Activated gamma-delta T cell treated with anti-CD3 and anti-CD28 coated beads, Interleukin-2, amount 50 U/mL, for 16 hours (primary cell): Measurements from ENCODE around the gene GAA.
"Not testable (repeated sequence)": the region's sequence is repeated elsewhere in the genome, so short reads cannot be mapped to it uniquely, and the experiment has no call there.

Source experiments
- DNase-seq: peaks from one replicate; pipeline ENCODE4 v3.0.0-alpha.2; 2020; ENCODE audit warnings: low read depth

Gene GAA

DNA sequence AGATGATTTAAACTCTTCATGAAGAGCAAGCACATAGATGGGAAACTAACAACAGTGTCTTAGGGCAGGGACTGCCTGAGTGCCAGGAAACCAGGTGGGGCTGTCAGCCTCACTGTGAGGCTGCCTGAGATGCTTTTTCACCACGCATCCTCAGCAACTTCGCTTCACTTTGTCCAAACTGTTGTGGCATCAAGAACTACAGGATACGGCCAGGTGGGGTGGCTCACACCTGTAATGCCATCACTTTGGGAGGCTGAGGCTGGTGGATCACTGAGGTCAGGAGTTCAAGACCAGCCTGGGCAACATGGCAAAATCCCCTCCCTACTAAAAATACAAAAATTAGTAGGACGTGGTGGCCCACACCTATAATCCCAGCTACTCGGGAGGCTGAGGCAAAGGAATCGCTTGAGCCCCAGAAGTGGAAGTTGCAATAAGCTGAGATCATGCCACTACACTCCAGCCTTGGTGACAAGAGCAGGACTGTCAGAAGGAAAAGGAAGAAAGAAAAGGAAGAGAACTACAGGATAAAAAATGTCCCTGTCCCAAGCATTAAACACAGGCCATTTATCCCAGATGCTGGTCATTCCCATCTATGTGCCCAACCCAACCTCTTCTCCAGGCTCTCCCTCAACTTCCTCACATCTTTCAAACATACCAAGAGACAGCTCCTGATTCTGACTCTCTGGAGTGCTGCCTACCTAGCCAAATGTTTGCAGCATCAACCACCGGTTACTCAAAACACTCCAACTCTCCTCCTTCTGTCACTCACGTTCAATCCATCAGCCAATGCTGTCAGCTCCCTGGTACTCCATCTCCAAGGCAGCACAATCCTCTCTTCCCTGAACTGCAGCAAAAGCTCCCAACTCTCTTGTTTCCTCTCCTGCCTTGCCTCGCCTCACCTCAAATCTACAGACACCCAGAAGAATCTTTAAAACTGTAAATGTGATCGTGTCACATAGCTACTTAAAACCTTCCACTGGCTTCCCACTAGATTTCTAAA is 44.0 kb downstream of the GAA start:
- DNase-seq, result no peak

DNA sequence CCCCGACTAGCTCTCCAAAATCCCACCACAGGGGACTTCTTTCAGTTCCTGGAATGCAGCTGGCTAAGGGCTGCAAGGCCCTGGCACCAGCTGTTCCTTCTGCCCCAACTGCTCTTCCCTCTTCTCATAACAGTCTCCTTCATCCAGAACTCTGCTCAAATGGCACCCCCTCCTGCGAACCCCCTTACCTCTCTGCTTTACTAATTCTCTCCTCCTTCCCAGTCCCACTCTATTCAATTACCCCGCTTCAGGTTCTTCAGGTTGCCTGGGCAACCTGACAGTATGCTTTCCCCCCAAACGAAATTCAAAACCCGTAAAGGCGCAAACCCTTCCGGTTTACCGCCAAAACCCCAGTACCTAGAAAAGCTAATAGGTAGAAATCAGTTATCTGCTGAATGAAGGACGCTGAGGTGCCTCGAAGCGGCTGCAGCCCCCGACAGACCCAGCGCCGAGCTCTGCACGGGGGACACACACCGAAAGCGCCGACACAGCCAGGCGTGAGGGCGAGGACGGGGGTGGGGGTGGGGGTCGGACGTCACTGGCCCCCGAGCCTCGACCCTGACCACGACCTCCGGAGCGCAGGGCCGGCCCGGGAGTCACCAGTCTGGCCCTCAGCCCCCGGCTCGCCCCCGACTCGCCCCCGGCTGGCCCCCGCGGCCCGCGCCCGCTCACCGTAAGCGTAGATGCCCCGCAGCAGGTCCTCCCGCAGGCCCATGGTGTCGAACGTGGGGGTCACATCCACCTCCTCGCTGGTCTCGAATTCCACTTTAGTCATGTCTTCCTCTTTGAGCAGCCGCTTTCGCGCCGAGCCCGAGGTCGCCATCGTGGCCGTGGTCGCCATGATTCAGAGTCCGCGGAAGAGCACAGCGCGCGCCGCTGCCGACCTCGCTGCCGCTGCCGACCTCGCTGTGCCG is 45.0 kb downstream of the GAA start:
- no peak for DNase-seq

DNA sequence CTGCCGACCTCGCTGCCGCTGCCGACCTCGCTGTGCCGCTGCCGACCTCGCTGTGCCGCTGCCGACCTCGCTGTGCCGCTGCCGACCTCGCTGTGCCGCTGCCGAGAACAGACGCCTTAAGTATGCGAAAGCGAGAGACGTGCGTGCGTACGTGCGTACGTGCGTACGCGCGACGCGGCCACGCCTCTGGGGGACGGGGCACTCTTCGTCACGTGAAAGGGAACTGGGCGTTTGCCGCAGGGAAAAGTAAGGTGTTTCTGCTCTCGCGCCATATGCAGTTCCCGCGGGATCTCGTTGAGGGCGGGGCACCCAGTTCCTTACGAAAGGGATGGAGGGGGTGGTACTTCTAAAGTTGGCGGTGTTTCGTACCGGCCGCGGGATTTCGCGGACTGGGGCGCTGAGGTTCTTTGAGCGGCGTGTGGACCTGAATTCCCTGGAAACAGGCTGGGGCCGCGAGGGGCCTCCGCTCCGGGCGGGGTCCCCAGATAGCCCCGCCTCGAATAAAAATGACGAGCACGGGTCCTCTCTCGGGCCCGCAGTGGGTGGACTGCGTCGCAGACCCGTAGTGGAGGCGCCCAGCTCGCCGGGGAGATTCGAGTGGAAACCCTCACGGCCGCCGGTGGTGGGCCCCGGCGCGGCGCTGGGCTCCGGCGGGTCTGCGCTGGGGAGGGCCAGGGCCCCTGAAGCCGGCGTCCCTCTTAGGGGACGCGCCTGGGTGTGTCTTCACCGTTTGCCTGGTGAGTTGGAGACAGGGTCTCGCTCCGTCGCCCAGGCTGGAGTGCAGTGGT is 45.8 kb downstream of the GAA start, which contains the start of gene EIF4A3:
Gene EIF4A3, minus strand, starts transcription at position 94 of the 788 bp plus-strand sequence. CDS start 167 bp downstream, outside the sequence.
- peak; percentile 94 for DNase-seq

DNA sequence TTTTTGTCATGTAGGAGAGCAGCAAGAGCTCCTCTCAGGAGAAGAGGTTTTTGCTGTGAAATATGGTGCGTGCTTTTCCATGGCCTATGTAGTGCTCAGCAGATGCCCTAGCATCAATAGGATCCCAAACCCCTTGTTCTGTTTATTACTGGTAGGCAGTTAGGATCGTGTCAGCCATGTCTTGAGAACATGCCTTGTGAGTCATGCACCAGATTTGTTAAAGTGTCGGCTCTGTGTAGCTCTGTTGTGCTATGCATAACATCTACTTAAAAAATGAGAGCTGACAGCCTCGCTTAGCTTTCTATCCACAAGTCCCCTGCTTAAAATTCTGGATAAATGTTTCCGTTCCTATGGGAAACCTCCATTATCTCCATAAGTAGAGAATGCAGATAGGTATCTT is 50.0 kb downstream of the GAA start:
- no peak for DNase-seq

DNA sequence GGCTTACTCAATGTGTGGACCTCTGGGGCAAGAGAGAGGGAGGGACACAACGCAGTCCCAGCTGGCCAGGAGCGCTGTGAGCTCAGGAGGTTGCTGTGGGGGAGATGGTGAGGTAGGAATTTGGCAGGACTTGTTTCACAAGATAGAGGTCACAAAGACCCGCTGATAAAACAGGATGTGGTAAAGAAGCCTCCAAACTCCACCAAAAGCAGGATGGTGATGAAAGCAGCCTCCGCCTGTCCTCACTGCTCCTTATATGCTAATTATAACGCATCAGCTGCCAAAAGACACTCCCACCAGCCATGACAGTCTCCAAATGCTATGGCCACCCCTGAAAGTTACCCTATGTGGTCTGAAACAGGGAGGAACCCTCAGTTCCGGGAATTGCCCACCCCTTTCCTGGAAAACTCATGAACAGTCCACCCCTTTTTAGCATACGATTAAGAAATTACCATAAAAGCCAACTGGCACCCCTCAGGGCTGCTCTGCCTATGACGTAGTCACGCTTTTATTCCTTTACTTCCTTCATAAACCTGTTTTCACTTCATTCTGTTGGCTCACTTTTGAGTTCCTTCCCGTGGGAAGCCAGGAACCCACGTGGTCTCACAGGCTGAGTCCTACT is 50.8 kb downstream of the GAA start:
- DNase-seq, result no peak

DNA sequence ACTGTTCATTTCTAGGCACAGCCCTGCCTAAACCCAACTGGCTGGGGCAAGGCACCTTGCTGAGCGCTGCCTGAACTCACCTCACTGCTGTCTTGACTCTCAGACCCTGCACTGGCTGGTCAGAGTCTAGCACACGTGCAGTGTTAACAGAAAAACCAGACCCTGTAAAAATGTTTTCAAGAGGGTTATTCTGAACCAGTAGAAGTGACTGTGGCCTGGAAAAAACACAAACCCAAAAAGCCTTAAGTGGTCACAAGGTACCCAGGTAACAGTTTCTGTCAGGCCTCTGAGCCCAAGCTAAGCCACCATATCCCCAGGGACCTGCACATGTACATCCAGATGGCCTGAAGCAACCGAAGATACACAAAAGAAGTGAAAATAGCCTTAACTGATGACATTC is 51.6 kb downstream of the GAA start:
- DNase-seq, result no peak

DNA sequence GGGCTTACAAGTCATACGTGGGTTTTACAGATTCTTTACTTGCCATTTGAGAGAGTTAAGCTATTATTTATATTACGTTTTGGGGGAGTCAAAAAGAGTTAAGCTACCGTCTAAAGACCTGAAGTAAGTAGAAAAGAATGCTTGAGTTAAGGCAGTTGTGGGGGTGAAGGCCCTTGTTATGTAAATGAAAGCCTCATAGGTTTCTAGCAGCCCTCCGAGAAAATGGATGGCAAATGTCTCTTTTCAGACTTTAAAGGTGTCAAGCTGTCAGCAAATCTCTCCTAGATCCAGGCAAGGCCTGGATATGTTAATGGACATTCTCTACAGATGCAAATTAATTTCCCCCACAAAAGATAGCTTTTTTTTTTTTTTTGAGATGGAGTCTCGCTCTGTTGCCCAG is 52.8 kb downstream of the GAA start:
- no peak for DNase-seq

DNA sequence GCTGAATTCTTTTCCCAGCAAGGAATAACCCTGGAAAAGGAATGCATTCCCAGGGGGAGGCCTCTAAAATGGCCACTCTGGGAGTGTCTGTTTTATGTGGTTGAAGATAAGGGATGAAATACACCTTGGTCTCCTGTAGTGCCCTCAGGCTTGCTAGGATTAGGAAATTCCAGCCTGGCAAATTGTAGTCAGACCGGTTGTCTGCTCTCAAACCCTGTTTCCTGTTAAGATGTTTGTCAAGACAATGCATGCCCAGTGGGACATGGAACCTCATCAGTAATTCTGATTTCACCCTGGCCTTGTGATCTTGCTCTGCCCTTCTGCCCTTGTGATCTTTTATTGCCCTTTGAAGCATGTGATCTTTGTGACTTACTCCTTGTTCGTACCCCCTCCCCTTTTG is 54.2 kb downstream of the GAA start:
- not testable (repeated sequence) for DNase-seq

DNA sequence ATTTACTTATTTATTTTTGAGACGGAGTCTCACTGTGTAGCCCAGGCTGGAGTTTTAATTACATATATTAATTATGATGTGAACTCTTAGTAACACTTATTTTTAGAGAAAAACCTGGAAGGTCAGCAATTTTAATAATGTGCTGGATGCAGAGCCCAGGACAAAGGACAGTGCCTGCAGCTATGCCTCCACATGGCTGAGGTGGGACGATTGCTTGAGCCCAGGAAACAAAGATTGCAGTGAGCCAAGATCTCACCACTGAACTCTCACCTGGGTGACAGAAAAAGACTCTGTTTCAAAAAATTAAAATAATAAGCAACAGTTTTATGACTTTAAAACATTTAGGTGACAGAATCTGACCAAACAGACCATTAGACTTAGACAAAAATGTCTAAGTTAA is 57.5 kb downstream of the GAA start:
- DNase-seq, result no peak

DNA sequence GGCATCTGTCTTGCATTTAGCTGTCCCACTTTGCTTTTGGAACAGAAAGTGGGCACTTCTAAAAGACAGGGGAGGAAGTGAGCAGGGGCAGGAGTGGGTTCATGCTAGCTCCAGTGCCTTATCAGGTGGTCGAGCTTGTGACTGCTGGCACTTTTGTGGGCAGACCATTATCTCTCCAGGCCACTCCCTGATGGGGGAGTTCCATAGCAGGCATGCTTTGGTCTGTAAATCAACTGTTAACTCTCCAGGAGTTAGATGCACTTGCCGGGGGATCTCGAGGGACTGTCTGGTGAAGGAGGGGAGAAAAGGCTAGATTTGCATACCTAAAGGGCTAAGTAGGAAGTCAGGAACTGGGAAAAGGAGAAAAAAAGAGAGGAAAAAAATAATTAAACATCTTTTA is 59.2 kb downstream of the GAA start:
- no peak for DNase-seq

DNA sequence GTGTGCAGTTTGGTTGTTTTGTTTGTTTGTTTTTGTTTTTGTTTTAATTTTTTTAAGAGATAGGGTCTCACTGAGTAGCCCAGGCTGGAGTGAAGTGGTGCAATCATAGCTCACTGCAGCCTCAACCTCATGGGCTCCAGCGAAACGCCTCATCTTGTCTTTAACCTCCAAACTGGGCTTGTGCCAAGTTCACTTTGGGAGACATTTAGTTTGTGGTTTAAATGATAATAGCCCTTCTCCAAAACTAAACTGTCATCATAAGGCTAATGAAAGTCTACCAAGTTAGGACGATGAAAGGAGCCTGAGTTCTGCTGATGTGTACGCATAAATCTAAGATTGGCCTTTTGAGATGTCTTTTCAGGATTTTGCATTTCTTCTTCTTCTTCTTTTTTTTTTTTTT is 62.0 kb downstream of the GAA start:
- no peak for DNase-seq

DNA sequence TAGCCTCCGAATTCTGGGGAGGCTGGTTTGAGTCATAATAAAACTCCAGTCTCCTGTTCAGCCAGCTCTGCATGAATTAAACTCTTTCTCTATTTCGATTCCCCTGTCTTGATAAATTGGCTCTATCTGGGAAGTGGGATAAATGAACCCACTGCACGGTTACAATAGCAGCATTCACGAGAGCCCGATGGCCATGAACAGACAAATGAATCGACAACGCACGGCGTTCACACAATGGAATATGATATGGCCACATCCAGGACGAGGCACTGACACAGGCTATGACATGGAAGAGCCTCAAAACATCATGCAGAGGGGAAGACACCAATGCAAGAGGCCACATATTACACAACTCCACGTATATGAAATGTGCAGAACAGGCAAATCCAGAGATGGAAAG is 62.8 kb downstream of the GAA start:
- no peak for DNase-seq

DNA sequence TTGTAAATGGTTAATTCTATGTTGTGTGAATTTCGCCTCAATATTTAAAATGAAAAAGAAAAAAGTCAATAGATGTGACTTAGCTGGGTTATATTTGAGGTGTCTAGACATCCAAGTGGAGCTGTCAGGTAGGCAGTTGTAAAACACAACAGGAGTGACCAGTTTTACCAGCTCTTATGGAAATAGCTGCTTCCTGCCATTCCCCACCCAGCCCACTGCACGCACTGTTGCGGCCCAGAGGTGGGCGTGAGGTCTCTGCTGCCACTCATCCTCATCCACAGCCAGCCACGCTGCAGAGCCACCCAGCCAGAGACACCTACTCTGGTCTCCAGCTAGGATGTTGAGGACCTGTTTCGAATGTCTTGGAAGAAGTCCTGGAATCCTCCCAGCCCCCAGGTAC is 65.1 kb downstream of the GAA start:
- no peak for DNase-seq

DNA sequence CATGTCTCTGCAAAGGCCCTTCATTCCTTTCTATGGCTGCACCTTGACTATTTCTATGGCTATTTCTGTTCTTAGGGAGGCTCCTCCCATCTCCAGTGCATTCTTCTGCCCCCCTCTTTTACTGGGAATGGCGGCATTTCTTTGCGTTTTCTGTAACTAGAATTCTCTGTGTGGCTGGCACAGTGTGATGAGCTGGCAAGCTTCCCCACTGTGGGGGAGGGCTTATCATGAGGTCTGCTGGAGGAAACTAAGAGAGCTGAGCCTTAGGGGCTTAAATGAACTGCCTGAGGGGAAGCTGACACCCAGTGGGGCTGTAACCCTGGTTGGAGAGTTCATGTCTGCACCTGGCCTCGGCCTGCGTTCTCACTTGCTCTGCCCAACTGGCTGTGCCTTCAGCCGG is 67.0 kb downstream of the GAA start:
- no peak for DNase-seq

DNA sequence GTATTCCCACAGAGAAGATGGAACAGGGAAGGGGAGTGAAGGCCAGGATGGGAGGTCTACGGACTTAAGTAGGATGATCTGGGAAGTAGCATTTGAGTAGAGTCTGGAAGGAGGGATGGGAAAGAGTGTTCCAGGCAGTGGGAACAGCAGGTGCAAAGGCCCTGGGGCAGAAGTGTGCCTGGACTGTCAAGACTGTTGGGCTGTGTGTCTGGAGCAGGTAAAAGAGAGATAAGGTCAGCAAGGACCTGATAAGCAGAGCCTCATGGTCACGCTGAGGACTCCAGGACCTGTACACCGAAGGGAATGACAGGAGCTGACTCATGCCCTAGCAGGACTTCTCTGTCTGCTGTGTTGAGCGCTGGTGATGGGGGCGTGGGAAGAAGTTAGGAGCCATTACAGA is 67.7 kb downstream of the GAA start:
- DNase-seq, result no peak
